ENCODE data around the gene MAGEA12. TPM values are rescaled to one million over a fixed set of nuclear protein-coding genes. Genes with fewer than 3 reads are reported as not detected.
"Not testable (repeated sequence)": the region's sequence is repeated elsewhere in the genome, so short reads cannot be mapped to it uniquely, and the experiment has no call there.

Gene MAGEA12
- total and polyA plus RNA-seq, 2 experiments from 2014 or later, result 0.24 to 0.38 TPM

DNA sequence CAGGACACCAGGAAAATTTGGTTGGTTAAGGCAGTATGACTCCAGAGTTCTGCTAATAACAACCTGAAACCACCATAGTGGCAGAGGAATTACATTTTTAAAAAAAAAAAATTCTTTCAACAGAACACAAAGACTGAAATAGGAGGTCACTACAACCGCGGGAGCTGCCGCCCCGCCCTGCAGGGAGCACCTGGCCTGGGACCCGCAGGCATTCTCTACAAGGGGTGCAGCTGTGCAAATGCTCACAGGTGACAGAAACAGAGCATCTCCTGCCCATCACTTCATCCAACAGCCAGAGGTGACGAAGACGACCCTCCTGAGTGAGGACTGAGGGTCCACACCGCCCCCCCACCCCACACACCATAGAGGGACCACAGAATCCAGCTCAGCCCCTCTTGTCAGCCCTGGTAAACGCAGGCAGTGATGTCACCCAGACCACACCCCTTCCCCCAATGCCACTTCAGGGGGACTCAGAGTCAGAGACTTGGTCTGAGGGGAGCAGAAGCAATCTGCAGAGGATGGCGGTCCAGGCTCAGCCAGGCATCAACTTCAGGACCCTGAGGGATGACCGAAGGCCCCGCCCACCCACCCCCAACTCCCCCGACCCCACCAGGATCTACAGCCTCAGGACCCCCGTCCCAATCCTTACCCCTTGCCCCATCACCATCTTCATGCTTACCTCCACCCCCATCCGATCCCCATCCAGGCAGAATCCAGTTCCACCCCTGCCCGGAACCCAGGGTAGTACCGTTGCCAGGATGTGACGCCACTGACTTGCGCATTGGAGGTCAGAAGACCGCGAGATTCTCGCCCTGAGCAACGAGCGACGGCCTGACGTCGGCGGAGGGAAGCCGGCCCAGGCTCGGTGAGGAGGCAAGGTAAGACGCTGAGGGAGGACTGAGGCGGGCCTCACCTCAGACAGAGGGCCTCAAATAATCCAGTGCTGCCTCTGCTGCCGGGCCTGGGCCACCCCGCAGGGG is 35.3 kb upstream of the MAGEA12 start, which contains the start of gene MAGEA3:
Gene MAGEA3 (plus strand): TSS at position 843 of the 980 bp plus-strand sequence. CDS start 2,039 bp downstream, outside the sequence.
- not testable (repeated sequence) for H3K27ac Mint-ChIP-seq; H3K4me1 Mint-ChIP-seq; H3F3A ChIP-seq (replicated peaks; ENCODE audit: low read depth); H3K4me1 ChIP-seq (ENCODE audit: insufficient read depth); H3K27me3 Mint-ChIP-seq (ENCODE audit: insufficient read depth, low read depth, poor library complexity); H3K9me3 Mint-ChIP-seq; H3K9me2 ChIP-seq (ENCODE audit: insufficient read depth); H3K36me3 ChIP-seq (ENCODE audit: insufficient read depth); H3K27ac ChIP-seq (ENCODE audit: low read depth); H3K27me3 ChIP-seq (ENCODE audit: insufficient read depth); H3K4me3 Mint-ChIP-seq; H3K4me3 ChIP-seq; H3K79me2 ChIP-seq (replicated peaks; ENCODE audit: insufficient read depth); H4K20me1 ChIP-seq (replicated peaks; ENCODE audit: insufficient read depth); H3K4me2 ChIP-seq; H3K36me3 Mint-ChIP-seq (ENCODE audit: low read depth); DNase-seq (ENCODE audit: low spot score); ATAC-seq; H2AFZ ChIP-seq

DNA sequence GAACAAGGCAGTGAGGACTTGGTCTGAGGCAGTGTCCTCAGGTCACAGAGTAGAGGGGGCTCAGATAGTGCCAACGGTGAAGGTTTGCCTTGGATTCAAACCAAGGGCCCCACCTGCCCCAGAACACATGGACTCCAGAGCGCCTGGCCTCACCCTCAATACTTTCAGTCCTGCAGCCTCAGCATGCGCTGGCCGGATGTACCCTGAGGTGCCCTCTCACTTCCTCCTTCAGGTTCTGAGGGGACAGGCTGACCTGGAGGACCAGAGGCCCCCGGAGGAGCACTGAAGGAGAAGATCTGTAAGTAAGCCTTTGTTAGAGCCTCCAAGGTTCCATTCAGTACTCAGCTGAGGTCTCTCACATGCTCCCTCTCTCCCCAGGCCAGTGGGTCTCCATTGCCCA is 33.2 kb upstream of the MAGEA12 start:
- H3K36me3 ChIP-seq (ENCODE audit: insufficient read depth); H3K27ac Mint-ChIP-seq; ATAC-seq; H3K79me2 ChIP-seq (replicated peaks; ENCODE audit: insufficient read depth); H3K4me1 ChIP-seq (ENCODE audit: insufficient read depth); H3K4me1 Mint-ChIP-seq; DNase-seq (ENCODE audit: low spot score); H3K4me3 ChIP-seq; H3K9me3 Mint-ChIP-seq; H3K4me2 ChIP-seq; H4K20me1 ChIP-seq (replicated peaks; ENCODE audit: insufficient read depth); H3K27me3 ChIP-seq (ENCODE audit: insufficient read depth); H2AFZ ChIP-seq; H3K27ac ChIP-seq (ENCODE audit: low read depth); H3K9me2 ChIP-seq (ENCODE audit: insufficient read depth); H3K4me3 Mint-ChIP-seq; H3K36me3 Mint-ChIP-seq (ENCODE audit: low read depth); H3F3A ChIP-seq (replicated peaks; ENCODE audit: low read depth); H3K27me3 Mint-ChIP-seq (ENCODE audit: insufficient read depth, low read depth, poor library complexity): not testable (repeated sequence)

DNA sequence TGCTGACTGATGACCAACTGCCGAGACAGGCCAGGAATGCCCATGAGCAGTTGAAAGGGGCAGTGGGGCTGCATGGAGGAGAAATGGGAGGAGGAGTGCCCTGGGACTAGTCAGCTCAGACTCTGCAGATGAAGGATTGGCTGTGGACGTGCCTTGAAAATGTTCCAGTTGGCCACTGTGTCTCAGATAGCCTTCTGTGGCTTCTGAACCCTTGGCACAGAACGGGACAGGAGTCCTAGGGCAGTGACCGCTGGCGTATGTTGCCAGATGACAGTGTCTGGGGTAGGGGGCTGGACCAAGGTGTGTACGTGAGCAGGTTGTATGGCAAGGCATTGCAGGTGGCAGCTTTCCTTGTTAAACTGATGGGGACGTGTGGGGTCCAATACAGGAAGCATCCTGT is 27.1 kb upstream of the MAGEA12 start:
- ATAC-seq, H3K4me1 Mint-ChIP-seq, H3K4me3 Mint-ChIP-seq: not testable (repeated sequence)

DNA sequence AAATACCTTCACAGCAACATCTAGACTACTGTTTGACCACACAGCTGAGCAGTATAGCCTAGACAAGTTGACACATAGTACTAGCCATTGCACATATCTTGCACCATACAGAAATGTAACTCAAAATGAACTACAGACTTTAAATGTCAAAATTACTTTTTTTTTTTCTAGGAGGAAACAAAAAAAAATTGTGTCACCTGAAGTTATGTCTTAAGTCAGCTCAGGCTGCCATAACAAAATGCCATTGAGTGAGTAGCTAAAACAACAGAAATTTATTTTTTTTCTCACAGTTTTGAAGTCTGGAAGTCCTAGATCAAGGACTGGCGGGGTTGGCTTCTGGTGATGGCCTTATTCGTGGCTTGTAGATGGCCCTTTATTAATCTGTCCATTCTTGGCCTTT is 24.4 kb upstream of the MAGEA12 start, which contains the start of gene CSAG2:
Gene CSAG2 (minus strand): TSS at position 101 of the 400 bp plus-strand sequence. CDS start 161 bp downstream, outside the sequence.
- not testable (repeated sequence) for H3K79me2 ChIP-seq (replicated peaks; ENCODE audit: insufficient read depth); H3K36me3 ChIP-seq (ENCODE audit: insufficient read depth)

More for the DNA sequence above, 27.1 kb upstream of the MAGEA12 start:
- not testable (repeated sequence) for H3K9me2 ChIP-seq (ENCODE audit: insufficient read depth); H3K27me3 ChIP-seq (ENCODE audit: insufficient read depth); H3F3A ChIP-seq (replicated peaks; ENCODE audit: low read depth); H3K79me2 ChIP-seq (replicated peaks; ENCODE audit: insufficient read depth); H3K4me1 ChIP-seq (ENCODE audit: insufficient read depth); DNase-seq (ENCODE audit: low spot score); H3K4me2 ChIP-seq; H3K27ac ChIP-seq (ENCODE audit: low read depth); H3K27ac Mint-ChIP-seq; H3K4me3 ChIP-seq; H4K20me1 ChIP-seq (replicated peaks; ENCODE audit: insufficient read depth); H3K36me3 ChIP-seq (ENCODE audit: insufficient read depth); H3K36me3 Mint-ChIP-seq (ENCODE audit: low read depth); H3K27me3 Mint-ChIP-seq (ENCODE audit: insufficient read depth, low read depth, poor library complexity); H2AFZ ChIP-seq; H3K9me3 Mint-ChIP-seq

DNA sequence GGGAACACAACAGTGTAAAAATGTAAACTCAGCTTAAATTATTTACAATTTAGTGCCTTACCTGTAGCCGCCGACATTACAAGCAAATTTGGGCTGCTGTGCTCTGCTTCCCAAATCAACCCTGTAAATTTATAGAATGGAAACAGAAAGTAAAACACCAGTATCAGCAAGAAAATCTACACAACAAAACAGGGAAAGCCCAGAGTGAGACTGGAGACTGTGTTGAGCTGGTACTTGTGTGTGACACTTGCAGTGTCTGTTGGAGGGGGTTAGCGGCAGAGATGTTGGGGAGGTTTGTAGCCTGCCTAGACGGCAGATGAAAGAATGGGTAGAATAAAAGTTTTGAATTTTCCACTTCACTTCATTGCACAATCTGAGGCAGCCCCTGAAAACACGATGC is 20.4 kb upstream of the MAGEA12 start:
- ATAC-seq; H4K20me1 ChIP-seq (replicated peaks; ENCODE audit: insufficient read depth); H3K4me1 ChIP-seq (ENCODE audit: insufficient read depth); H3K27ac Mint-ChIP-seq; H2AFZ ChIP-seq; H3K27me3 ChIP-seq (ENCODE audit: insufficient read depth); H3K4me3 ChIP-seq; H3K4me2 ChIP-seq; H3K27me3 Mint-ChIP-seq (ENCODE audit: insufficient read depth, low read depth, poor library complexity); H3K79me2 ChIP-seq (replicated peaks; ENCODE audit: insufficient read depth); H3K4me3 Mint-ChIP-seq; H3K36me3 ChIP-seq (ENCODE audit: insufficient read depth); H3K9me3 Mint-ChIP-seq; DNase-seq (ENCODE audit: low spot score); H3K4me1 Mint-ChIP-seq; H3K36me3 Mint-ChIP-seq (ENCODE audit: low read depth); H3F3A ChIP-seq (replicated peaks; ENCODE audit: low read depth); H3K9me2 ChIP-seq (ENCODE audit: insufficient read depth); H3K27ac ChIP-seq (ENCODE audit: low read depth): not testable (repeated sequence)

More for the DNA sequence above, 24.4 kb upstream of the MAGEA12 start, which contains the start of gene CSAG2:
- not testable (repeated sequence) for H3K4me3 ChIP-seq; H3K4me1 ChIP-seq (ENCODE audit: insufficient read depth); H3K4me2 ChIP-seq; DNase-seq (ENCODE audit: low spot score); H3K9me3 Mint-ChIP-seq; ATAC-seq; H2AFZ ChIP-seq; H3K36me3 Mint-ChIP-seq (ENCODE audit: low read depth); H3K27me3 Mint-ChIP-seq (ENCODE audit: insufficient read depth, low read depth, poor library complexity); H3K27ac ChIP-seq (ENCODE audit: low read depth); H3F3A ChIP-seq (replicated peaks; ENCODE audit: low read depth); H3K4me1 Mint-ChIP-seq; H4K20me1 ChIP-seq (replicated peaks; ENCODE audit: insufficient read depth); H3K27me3 ChIP-seq (ENCODE audit: insufficient read depth); H3K9me2 ChIP-seq (ENCODE audit: insufficient read depth); H3K27ac Mint-ChIP-seq; H3K4me3 Mint-ChIP-seq

DNA sequence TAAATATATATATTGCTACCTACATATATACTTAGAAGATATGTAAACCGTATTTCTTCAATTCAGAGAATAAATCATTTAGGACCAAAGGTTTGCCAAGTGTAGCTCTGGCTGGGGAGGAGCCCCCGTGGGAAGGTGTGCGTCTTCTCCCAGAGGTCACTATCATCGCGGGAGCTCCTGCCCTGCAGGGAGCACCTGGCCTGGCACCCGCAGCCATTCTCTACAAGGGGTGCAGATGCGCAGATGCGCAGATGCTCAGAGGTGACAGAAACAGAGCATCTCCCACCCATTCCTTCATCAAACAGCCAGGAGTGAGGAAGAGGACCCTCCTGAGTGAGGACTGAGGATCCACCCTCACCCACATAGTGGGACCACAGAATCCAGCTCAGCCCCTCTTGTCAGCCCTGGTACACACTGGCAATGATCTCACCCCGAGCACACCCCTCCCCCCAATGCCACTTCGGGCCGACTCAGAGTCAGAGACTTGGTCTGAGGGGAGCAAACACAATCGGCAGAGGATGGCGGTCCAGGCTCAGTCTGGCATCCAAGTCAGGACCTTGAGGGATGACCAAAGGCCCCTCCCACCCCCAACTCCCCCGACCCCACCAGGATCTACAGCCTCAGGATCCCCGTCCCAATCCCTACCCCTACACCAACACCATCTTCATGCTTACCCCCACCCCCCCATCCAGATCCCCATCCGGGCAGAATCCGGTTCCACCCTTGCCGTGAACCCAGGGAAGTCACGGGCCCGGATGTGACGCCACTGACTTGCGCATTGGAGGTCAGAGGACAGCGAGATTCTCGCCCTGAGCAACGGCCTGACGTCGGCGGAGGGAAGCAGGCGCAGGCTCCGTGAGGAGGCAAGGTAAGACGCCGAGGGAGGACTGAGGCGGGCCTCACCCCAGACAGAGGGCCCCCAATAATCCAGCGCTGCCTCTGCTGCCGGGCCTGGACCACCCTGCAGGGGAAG is 19.5 kb upstream of the MAGEA12 start, which contains the start of gene MAGEA2B:
Gene MAGEA2B (plus strand): TSS at position 814 of the 973 bp plus-strand sequence. CDS start 2,479 bp downstream, outside the sequence.
- not testable (repeated sequence) for ATAC-seq; H3K27me3 Mint-ChIP-seq (ENCODE audit: insufficient read depth, low read depth, poor library complexity); H3K79me2 ChIP-seq (replicated peaks; ENCODE audit: insufficient read depth); H3K9me2 ChIP-seq (ENCODE audit: insufficient read depth); H3K36me3 Mint-ChIP-seq (ENCODE audit: low read depth); H3K4me1 ChIP-seq (ENCODE audit: insufficient read depth); H3K4me1 Mint-ChIP-seq; H3K27ac Mint-ChIP-seq; H3K27ac ChIP-seq (ENCODE audit: low read depth); H3K4me3 Mint-ChIP-seq; DNase-seq (ENCODE audit: low spot score); H2AFZ ChIP-seq; H3F3A ChIP-seq (replicated peaks; ENCODE audit: low read depth); H3K4me3 ChIP-seq; H3K27me3 ChIP-seq (ENCODE audit: insufficient read depth); H3K9me3 Mint-ChIP-seq; H3K4me2 ChIP-seq; H3K36me3 ChIP-seq (ENCODE audit: insufficient read depth); H4K20me1 ChIP-seq (replicated peaks; ENCODE audit: insufficient read depth)

All from GM23338 (cell line).